Measurements from ENCODE around the gene KRT24. TPM values are rescaled to one million over a fixed set of nuclear protein-coding genes. Genes with fewer than 3 reads are reported as not detected.

KRT24 gene
- total and polyA plus RNA-seq, 2 of the 4 experiments (the other 2 are of a cell fraction): not detected

- H2AK9ac ChIP-seq (replicated peaks; ENCODE audit: low read depth, low read length, poor library complexity): no peak overlapping the region
- no TSS peak for BruUV-seq (replicated peaks)
- H3K56ac ChIP-seq (ENCODE audit: extremely low read depth, insufficient read depth, low read length): no peak overlapping the region
- H3K79me1 ChIP-seq (ENCODE audit: low read depth in 1 of 2, low read length in 2 of 2): no peaks in the 10 kb centered on the region
- in situ Hi-C loops (cut with MboI; ENCODE audit: low sequenced_read_pairs) (no loop called here), intact Hi-C loops (cut with micrococcal nuclease) (loop anchor here (5.0 kb wide), 1 partner anchor 100 kb away; the partner anchor contains the start of gene KRT26), dilution Hi-C loops (cut with HindIII; ENCODE audit: low sequenced_read_pairs, unreplicated experiment) (no loop called here)
- no peak overlapping the region for H4K5ac ChIP-seq (ENCODE audit: low read depth, low read length)
- peaks cover 44% of the 10 kb centered on the region for H3K27me3 ChIP-seq (ENCODE audit: control insufficient read depth, insufficient read depth, low read length)
- no peak overlapping the region for H2AFZ ChIP-seq (replicated peaks; ENCODE audit: low read length, poor library complexity)
- no peak overlapping the region for H2AK5ac ChIP-seq (ENCODE audit: low read depth, low read length)
- no peak overlapping the region for H2BK15ac ChIP-seq (ENCODE audit: low read depth, low read length)
- ChIA-PET CTCF (no interaction called here), POLR2A (ENCODE audit: unreplicated experiment) (no interaction called here)
- H2BK120ac ChIP-seq (ENCODE audit: low read depth, low read length): no peak overlapping the region
- H3K4ac ChIP-seq (ENCODE audit: low read depth, low read length): no peak overlapping the region
- DNase-seq (no peak), ATAC-seq (ENCODE audit: low read depth) (no peak)
- no peak overlapping the region for H4K8ac ChIP-seq (ENCODE audit: low read depth in 2 of 2, low read length in 2 of 2)
- no peaks in the 10 kb centered on the region for H3K9me3 ChIP-seq (ENCODE audit: control insufficient read depth, insufficient read depth, low read length)
- no peak overlapping the region for H3K23ac ChIP-seq (ENCODE audit: low read depth, low read length)
- H3K18ac ChIP-seq (ENCODE audit: low read depth, low read length): no peak overlapping the region
- no peak overlapping the region for H3K4me2 ChIP-seq (ENCODE audit: low read depth, low read length)
- H4K20me1 ChIP-seq (ENCODE audit: insufficient read depth, low read length): no peaks in the 10 kb centered on the region
- H3K36me3 ChIP-seq (ENCODE audit: control insufficient read depth, insufficient read depth, low read length): no peaks in the 10 kb centered on the region
- H3K9ac ChIP-seq (ENCODE audit: low read depth, low read length): no peak overlapping the region
- no peak overlapping the region for H3K27ac ChIP-seq (ENCODE audit: insufficient read depth, low read length)
- no peak overlapping the region for H4K91ac ChIP-seq (ENCODE audit: insufficient read depth, low read depth, low read length)
- H3K9me1 ChIP-seq (ENCODE audit: insufficient read depth, low read length): no peaks in the 10 kb centered on the region
- WGBS, 2 experiments (ENCODE audit: extremely low coverage in 2 of 2, insufficient read length in 1 of 2): no CpG with 5 or more reads among the region's 2 CpGs
- H3K14ac ChIP-seq (replicated peaks; ENCODE audit: low read depth, low read length): no peak overlapping the region
- H2BK20ac ChIP-seq (ENCODE audit: low read depth, low read length): no peak overlapping the region
- H3K4me1 ChIP-seq (ENCODE audit: control insufficient read depth, insufficient read depth, low read length): no peaks in the 10 kb centered on the region
- no peak for TF ChIP-seq POLR2A (IDR thresholded peaks at IDR 0.05; ENCODE audit: low read depth, low read length)
- no peak for TF ChIP-seq RCOR1 (IDR thresholded peaks at IDR 0.05; ENCODE audit: insufficient replicate concordance, low read length)
- no peak for TF ChIP-seq CEBPB (IDR thresholded peaks at IDR 0.05; ENCODE audit: low read depth, low read length)
- TF ChIP-seq SMC3 (IDR thresholded peaks at IDR 0.05; ENCODE audit: low read depth, low read length): no peak
- TF ChIP-seq FOS (IDR thresholded peaks at IDR 0.05; ENCODE audit: low read depth, low read length): no peak
- peak; percentile 41 for TF ChIP-seq MAFK (IDR thresholded peaks at IDR 0.05; ENCODE audit: low read depth, low read length)
- H3K4me3 ChIP-seq (ENCODE audit: insufficient read depth, low read depth, low read length): no peak overlapping the region
- no peak overlapping the region for H2BK5ac ChIP-seq (ENCODE audit: low read depth, low read length, poor library complexity, severe bottlenecking)
These were observed 30.9 kb downstream of the KRT24 start for GRCh38 chr17:40672654-40673053.

Data from IMR-90 (cell line).